ENCODE measurements around the gene MATCAP1. TPM values are rescaled to one million over a fixed set of nuclear protein-coding genes. Genes with fewer than 3 reads are reported as not detected.
A peak's percentile ranks its signal among the peaks of the same experiment; 100 is the strongest.

MATCAP1 gene
- total and polyA plus RNA-seq, 2 of the 4 experiments (the other 2 are of a cell fraction), result 8.2 to 43.9 TPM

GRCh38 chr16:67194260-67194659 lies 10.5 kb upstream of the MATCAP1 start:
- POLR2A ChIA-PET (ENCODE audit: unreplicated experiment), result no interaction called here
- BruUV-seq (replicated peaks), result no TSS peak

More at GRCh38 chr16:67194260-67194659, 10.5 kb upstream of the MATCAP1 start:
- Histone ChIP-seq H2BK20ac (ENCODE audit: low read depth, low read length) (no peak overlapping the region), H2BK120ac (ENCODE audit: low read depth, low read length) (no peak overlapping the region), H3K79me1 (ENCODE audit: low read depth in 1 of 2, low read length in 2 of 2) (peaks cover 25 to 54% of the 10 kb centered on the region in 2 experiments), H4K20me1 (ENCODE audit: insufficient read depth, low read length) (peaks cover 34% of the 10 kb centered on the region), H2AK5ac (ENCODE audit: low read depth, low read length) (no peak overlapping the region), H2AFZ (replicated peaks; ENCODE audit: low read length, poor library complexity) (no peak overlapping the region), H3K4me2 (ENCODE audit: low read depth, low read length) (no peak overlapping the region), H3K4me1 (ENCODE audit: control insufficient read depth, insufficient read depth, low read length) (peaks cover 15% of the 10 kb centered on the region), H2BK15ac (ENCODE audit: low read depth, low read length) (no peak overlapping the region), H3K56ac (ENCODE audit: extremely low read depth, insufficient read depth, low read length) (no peak overlapping the region), H4K5ac (ENCODE audit: low read depth, low read length) (no peak overlapping the region), H3K9me1 (ENCODE audit: insufficient read depth, low read length) (peaks cover 23% of the 10 kb centered on the region), H3K27ac (ENCODE audit: insufficient read depth, low read length) (no peak overlapping the region), H2AK9ac (replicated peaks; ENCODE audit: low read depth, low read length, poor library complexity) (peak overlapping the region; percentile 55), H3K9ac (ENCODE audit: low read depth, low read length) (no peak overlapping the region), H3K9me3 (ENCODE audit: control insufficient read depth, insufficient read depth, low read length) (no peaks in the 10 kb centered on the region), H3K4me3 (ENCODE audit: insufficient read depth, low read depth, low read length) (no peak overlapping the region), H3K27me3 (ENCODE audit: control insufficient read depth, insufficient read depth, low read length) (no peaks in the 10 kb centered on the region), H4K8ac (ENCODE audit: low read depth in 2 of 2, low read length in 2 of 2) (no peak overlapping the region), H2BK5ac (ENCODE audit: low read depth, low read length, poor library complexity, severe bottlenecking) (no peak overlapping the region), H3K18ac (ENCODE audit: low read depth, low read length) (no peak overlapping the region), H3K23ac (ENCODE audit: low read depth, low read length) (no peak overlapping the region), H3K4ac (ENCODE audit: low read depth, low read length) (no peak overlapping the region), H3K14ac (replicated peaks; ENCODE audit: low read depth, low read length) (no peak overlapping the region), H4K91ac (ENCODE audit: insufficient read depth, low read depth, low read length) (no peak overlapping the region), H3K36me3 (ENCODE audit: control insufficient read depth, insufficient read depth, low read length) (peaks cover 51% of the 10 kb centered on the region)
- no peak for DNase-seq
- 100% methylated on average over 2 of the region's 6 CpGs; no CpG with 5 or more reads in 1 of the 2 experiments for WGBS, 2 experiments (ENCODE audit: extremely low coverage in 2 of 2, insufficient read length in 1 of 2)
- TF ChIP-seq BHLHE40 (IDR thresholded peaks at IDR 0.05; ENCODE audit: low read depth, low read length) (no peak), FOS (IDR thresholded peaks at IDR 0.05; ENCODE audit: low read depth, low read length) (no peak), RFX5 (IDR thresholded peaks at IDR 0.05; ENCODE audit: low read depth, low read length) (no peak), MAFK (IDR thresholded peaks at IDR 0.05; ENCODE audit: low read depth, low read length) (no peak), SMC3 (IDR thresholded peaks at IDR 0.05; ENCODE audit: low read depth, low read length) (no peak), MXI1 (IDR thresholded peaks at IDR 0.05; ENCODE audit: borderline replicate concordance, low read depth, low read length) (no peak), RCOR1 (IDR thresholded peaks at IDR 0.05; ENCODE audit: insufficient replicate concordance, low read length) (no peak), POLR2A (IDR thresholded peaks at IDR 0.05; ENCODE audit: low read depth, low read length) (no peak), CHD1 (IDR thresholded peaks at IDR 0.05; ENCODE audit: low read depth, low read length) (no peak), USF2 (IDR thresholded peaks at IDR 0.05; ENCODE audit: low read depth, low read length) (no peak)
- in situ Hi-C loops (cut with MboI; ENCODE audit: low sequenced_read_pairs) (no loop called here), intact Hi-C loops (cut with micrococcal nuclease) (no loop called here), dilution Hi-C loops (cut with HindIII; ENCODE audit: low sequenced_read_pairs, unreplicated experiment) (no loop called here)
- CTCF ChIA-PET, result no interaction called here
- ATAC-seq (ENCODE audit: low read depth), result no peak

All from IMR-90 (cell line).